Suprapubic skin (tissue), 4 donors: ENCODE data around the gene INPP5A. TPM values are rescaled to one million over a fixed set of nuclear protein-coding genes. Genes with fewer than 3 reads are reported as not detected.

Experiments used
- DNase-seq, 2 donors: peaks; one replicate each; pipeline ENCODE4 v3.0.0-alpha.2; 2019; ENCODE audit warnings: low spot score in 2 of 2
- H3K27ac ChIP-seq: fragments of 200-600 bp; sonication (generic); one replicate; pipeline ENCODE4 v1.5.1; 2019
- H3K27me3 ChIP-seq: fragments of 200-600 bp; sonication (generic); one replicate; pipeline ENCODE4 v1.5.1; 2019
- H3K36me3 ChIP-seq: fragments of 200-600 bp; sonication (generic); one replicate; pipeline ENCODE4 v1.5.1; 2019
- H3K4me1 ChIP-seq: fragments of 200-600 bp; sonication (generic); one replicate; pipeline ENCODE4 v1.5.1; 2019
- H3K4me3 ChIP-seq: fragments of 200-600 bp; sonication (generic); one replicate; pipeline ENCODE4 v1.5.1; 2019; ENCODE audit warnings: mild to moderate bottlenecking
- H3K9me3 ChIP-seq: fragments of 200-600 bp; sonication (generic); one replicate; pipeline ENCODE4 v1.5.1; 2019
- CTCF ChIP-seq, 2 donors: fragments of 200-600 bp in 1 of 2; fragments of 450-650 bp in 1 of 2; sonication (generic) in 1 of 2; IDR thresholded peaks; one replicate each; pipeline ENCODE4 v1.5.1; 2016 to 2019; ENCODE audit warnings: antibody characterized with exemption in 2 of 2, mild to moderate bottlenecking in 1 of 2, moderate library complexity in 1 of 2
- EP300 ChIP-seq: sonication (generic); formaldehyde crosslinking; IDR thresholded peaks from one replicate; pipeline ENCODE4 v1.6.1; 2017; ENCODE audit warnings: antibody characterized with exemption
- POLR2A ChIP-seq, 2 donors: fragments of 450-650 bp; IDR thresholded peaks; one replicate each; pipeline ENCODE4 v1.6.1; 2017; ENCODE audit warnings: antibody characterized with exemption in 2 of 2, mild to moderate bottlenecking in 2 of 2, moderate library complexity in 2 of 2
- POLR2AphosphoS5 ChIP-seq, 3 donors: sonication (generic); formaldehyde crosslinking; IDR thresholded peaks; one replicate each; pipeline ENCODE4 v1.6.1; 2017; ENCODE audit warnings: antibody characterized with exemption in 3 of 3
- WGBS: methylation state at CpG from one replicate; pipeline ENCODE4 v1.1.5; 2018; 5-methylcytosine and 5-hydroxymethylcytosine counted together
- total RNA-seq, 4 donors: library from RNA; depleted of rRNA; stranded (reverse); fragments of >200 nt; gene quantifications; one replicate each; pipeline ENCODE4 v1.1.0, GENCODE V29; 2016

INPP5A gene
- total RNA-seq, 4 donors from 2014 or later: 28.1 to 39.1 (median 32.3) TPM

GRCh38 chr10:132827861-132828539 lies 290.4 kb downstream of the INPP5A start:
- Histone ChIP-seq H3K9me3 (no peaks in the 10 kb centered on the region), H3K4me1 (no peaks in the 10 kb centered on the region), H3K27me3 (peaks cover 33% of the 10 kb centered on the region), H3K36me3 (no peaks in the 10 kb centered on the region), H3K4me3 (no peak overlapping the region), H3K27ac (no peak overlapping the region)
- WGBS: 89% methylated on average over 29 of the region's 29 CpGs
- DNase-seq: no peak
- TF ChIP-seq POLR2A (IDR thresholded peaks at IDR 0.05) (no peak), POLR2AphosphoS5 (IDR thresholded peaks at IDR 0.05) (no peak), EP300 (no peak), CTCF (IDR thresholded peaks at IDR 0.05) (no peak)

- Histone ChIP-seq H3K4me1 (no peaks in the 10 kb centered on the region), H3K36me3 (no peaks in the 10 kb centered on the region), H3K4me3 (no peak overlapping the region), H3K27ac (no peak overlapping the region), H3K27me3 (peaks cover 39% of the 10 kb centered on the region), H3K9me3 (no peaks in the 10 kb centered on the region)
- WGBS: 88% methylated on average over 20 of the region's 20 CpGs
- peak in 1 of 2 donors; percentile 27 for DNase-seq
- TF ChIP-seq CTCF (IDR thresholded peaks at IDR 0.05): no peak
- TF ChIP-seq EP300: no peak
- no peak for TF ChIP-seq POLR2AphosphoS5 (IDR thresholded peaks at IDR 0.05)
- TF ChIP-seq POLR2A (IDR thresholded peaks at IDR 0.05): no peak
These were observed 291.1 kb downstream of the INPP5A start for GRCh38 chr10:132828681-132829080.

- 45% methylated on average over 8 of the region's 8 CpGs for WGBS
- H3K27ac ChIP-seq: no peak overlapping the region
- H3K36me3 ChIP-seq: no peaks in the 10 kb centered on the region
These were observed 291.8 kb downstream of the INPP5A start for GRCh38 chr10:132829403-132829802.

GRCh38 chr10:132832186-132832969 lies 294.8 kb downstream of the INPP5A start:
- TF ChIP-seq POLR2A (IDR thresholded peaks at IDR 0.05) (no peak), CTCF (IDR thresholded peaks at IDR 0.05) (no peak), EP300 (no peak), POLR2AphosphoS5 (IDR thresholded peaks at IDR 0.05) (no peak)
- DNase-seq: no peak
- 47% methylated on average over 30 of the region's 30 CpGs for whole genome bisulfite sequencing
- Histone ChIP-seq H3K27ac (no peak overlapping the region), H3K9me3 (no peaks in the 10 kb centered on the region), H3K27me3 (peaks cover 70% of the 10 kb centered on the region), H3K4me1 (peaks cover 8% of the 10 kb centered on the region), H3K4me3 (no peak overlapping the region), H3K36me3 (no peaks in the 10 kb centered on the region)

More at GRCh38 chr10:132829403-132829802, 291.8 kb downstream of the INPP5A start:
- Histone ChIP-seq H3K9me3 (no peaks in the 10 kb centered on the region), H3K27me3 (peaks cover 47% of the 10 kb centered on the region), H3K4me3 (no peak overlapping the region), H3K4me1 (no peaks in the 10 kb centered on the region)
- no peak for TF ChIP-seq EP300
- TF ChIP-seq POLR2A (IDR thresholded peaks at IDR 0.05): no peak
- no peak for DNase-seq

Other genes with a start within 250 kb of the INPP5A start
- 1 to 10 TPM; 1.3 to 5.6 (median 4.7) TPM for gene STK32C, start 229.8 kb upstream of the INPP5A start, total RNA-seq
- gene LRRC27, start 205.6 kb upstream of the INPP5A start, total RNA-seq: 10 to 100 TPM in 1 of 4 donors, 1 to 10 TPM in 3; 6.6 to 13.1 (median 7.1) TPM
- 10 to 100 TPM; 15.2 to 19.4 (median 18.3) TPM for gene PWWP2B, start 140.6 kb upstream of the INPP5A start, total RNA-seq
- not detected for gene NKX6-2, start 248.4 kb downstream of the INPP5A start, total RNA-seq